Stimulated activated effector memory CD8-positive, alpha-beta T cell treated with anti-CD3 and anti-CD28 coated beads, Interleukin-12 subunit alpha, Interleukin-12 subunit beta, amount 100 ng/mL, for 72 hours (primary cell): ENCODE results near the gene TNK2.

Experiments used
- ATAC-seq: fragments of 150-1000 bp; cut with Tn5 transposase; 2 replicates; pipeline ENCODE4 v1.10.0; 2021
- DNase-seq, 2 donors: peaks; one replicate each; pipeline ENCODE4 v3.0.0; 2021 to 2022; ENCODE audit warnings: low spot score in 2 of 2
- H3K27ac Mint-ChIP-seq: one replicate; pipeline ENCODE4 v1.8.0; 2022; ENCODE audit warnings: mild to moderate bottlenecking, mixed read lengths
- H3K36me3 Mint-ChIP-seq: one replicate; pipeline ENCODE4 v1.8.0; 2022; ENCODE audit warnings: mild to moderate bottlenecking, mixed read lengths
- H3K4me1 Mint-ChIP-seq: one replicate; pipeline ENCODE4 v1.8.0; 2022; ENCODE audit warnings: mixed read lengths
- H3K4me3 Mint-ChIP-seq: one replicate; pipeline ENCODE4 v1.8.0; 2022; ENCODE audit warnings: mild to moderate bottlenecking, mixed read lengths
- H3K9me3 Mint-ChIP-seq: one replicate; pipeline ENCODE4 v1.8.0; 2022; ENCODE audit warnings: mixed read lengths

The TNK2 gene

GRCh38 chr3:195897081-195897852 is 11.1 kb downstream of the TNK2 start:
- ATAC-seq (no peak), DNase-seq (no peak)
- Mint-ChIP-seq H3K4me3 (peak overlapping the region; percentile 84), H3K4me1 (peaks cover 71% of the 10 kb centered on the region), H3K9me3 (no peaks in the 10 kb centered on the region), H3K27ac (peak overlapping the region; percentile 93), H3K36me3 (peaks cover 57% of the 10 kb centered on the region)

- ATAC-seq, result peak; percentile 19
- Mint-ChIP-seq H3K27ac (peak overlapping the region; percentile 93), H3K36me3 (peaks cover 57% of the 10 kb centered on the region), H3K9me3 (no peaks in the 10 kb centered on the region), H3K4me3 (peak overlapping the region; percentile 84), H3K4me1 (peaks cover 64% of the 10 kb centered on the region)
- DNase-seq, result no peak
Measured at GRCh38 chr3:195896361-195897080, 11.8 kb downstream of the TNK2 start.

- Mint-ChIP-seq H3K36me3 (peaks cover 53% of the 10 kb centered on the region), H3K27ac (peak overlapping the region; percentile 93), H3K4me1 (peaks cover 58% of the 10 kb centered on the region), H3K9me3 (no peaks in the 10 kb centered on the region), H3K4me3 (peak overlapping the region; percentile 84)
- ATAC-seq, result peak; percentile 74
- peak; percentile 63 to 87 for DNase-seq
Measured at GRCh38 chr3:195895861-195896360, 12.4 kb downstream of the TNK2 start.

- Mint-ChIP-seq H3K27ac (peak overlapping the region; percentile 93), H3K4me1 (peaks cover 52% of the 10 kb centered on the region), H3K36me3 (peaks cover 56% of the 10 kb centered on the region), H3K9me3 (no peaks in the 10 kb centered on the region), H3K4me3 (peak overlapping the region; percentile 84)
- DNase-seq, result peak; percentile 48 to 87
- ATAC-seq, result peak; percentile 85
Measured at GRCh38 chr3:195895078-195895860, 13.1 kb downstream of the TNK2 start.

GRCh38 chr3:195893916-195894465 is 14.4 kb downstream of the TNK2 start:
- Mint-ChIP-seq H3K4me1 (peaks cover 51% of the 10 kb centered on the region), H3K27ac (peak overlapping the region; percentile 93)
- no peak for ATAC-seq

GRCh38 chr3:195893516-195893915 is 14.8 kb downstream of the TNK2 start:
- DNase-seq (no peak), ATAC-seq (no peak)
- Mint-ChIP-seq H3K36me3 (peaks cover 49% of the 10 kb centered on the region), H3K4me1 (peaks cover 50% of the 10 kb centered on the region), H3K9me3 (no peaks in the 10 kb centered on the region), H3K27ac (peak overlapping the region; percentile 93), H3K4me3 (peak overlapping the region; percentile 84)

More at GRCh38 chr3:195893916-195894465, 14.4 kb downstream of the TNK2 start:
- H3K9me3 Mint-ChIP-seq, result no peaks in the 10 kb centered on the region
- no peak for DNase-seq
- H3K36me3 Mint-ChIP-seq, result peaks cover 51% of the 10 kb centered on the region
- H3K4me3 Mint-ChIP-seq, result peak overlapping the region; percentile 84

- DNase-seq (no peak), ATAC-seq (no peak)
- no peak overlapping the region for H3K4me3 Mint-ChIP-seq
- peak overlapping the region; percentile 93 for H3K27ac Mint-ChIP-seq
- peaks cover 45% of the 10 kb centered on the region for H3K4me1 Mint-ChIP-seq
- peaks cover 44% of the 10 kb centered on the region for H3K36me3 Mint-ChIP-seq
- no peaks in the 10 kb centered on the region for H3K9me3 Mint-ChIP-seq
Measured at GRCh38 chr3:195893044-195893395, 15.3 kb downstream of the TNK2 start.

GRCh38 chr3:195892105-195893043 is 16.0 kb downstream of the TNK2 start:
- Mint-ChIP-seq H3K4me3 (no peak overlapping the region), H3K4me1 (peaks cover 38% of the 10 kb centered on the region)
- no peak for DNase-seq

GRCh38 chr3:195891431-195892104 is 16.8 kb downstream of the TNK2 start:
- ATAC-seq (no peak), DNase-seq (no peak)
- Mint-ChIP-seq H3K9me3 (no peaks in the 10 kb centered on the region), H3K36me3 (peaks cover 46% of the 10 kb centered on the region), H3K4me1 (peaks cover 31% of the 10 kb centered on the region), H3K27ac (peak overlapping the region; percentile 37), H3K4me3 (no peak overlapping the region)

More at GRCh38 chr3:195892105-195893043, 16.0 kb downstream of the TNK2 start:
- no peak for ATAC-seq
- peak overlapping the region; percentile 37 for H3K27ac Mint-ChIP-seq
- H3K36me3 Mint-ChIP-seq, result peaks cover 44% of the 10 kb centered on the region
- no peaks in the 10 kb centered on the region for H3K9me3 Mint-ChIP-seq

- peak overlapping the region; percentile 76 for H3K27ac Mint-ChIP-seq
- H3K4me3 Mint-ChIP-seq, result no peak overlapping the region
- ATAC-seq (no peak), DNase-seq (no peak)
- peaks cover 48% of the 10 kb centered on the region for H3K36me3 Mint-ChIP-seq
- peaks cover 31% of the 10 kb centered on the region for H3K4me1 Mint-ChIP-seq
- no peaks in the 10 kb centered on the region for H3K9me3 Mint-ChIP-seq
Measured at GRCh38 chr3:195889870-195890295, 18.5 kb downstream of the TNK2 start.

GRCh38 chr3:195888981-195889869 is 19.1 kb downstream of the TNK2 start:
- ATAC-seq (no peak), DNase-seq (no peak)
- H3K4me1 Mint-ChIP-seq, result peaks cover 24% of the 10 kb centered on the region
- H3K4me3 Mint-ChIP-seq, result no peak overlapping the region
- no peaks in the 10 kb centered on the region for H3K9me3 Mint-ChIP-seq
- peak overlapping the region; percentile 76 for H3K27ac Mint-ChIP-seq
- peaks cover 48% of the 10 kb centered on the region for H3K36me3 Mint-ChIP-seq

- DNase-seq (no peak), ATAC-seq (no peak)
- Mint-ChIP-seq H3K27ac (peak overlapping the region; percentile 76), H3K4me1 (peaks cover 17% of the 10 kb centered on the region), H3K9me3 (no peaks in the 10 kb centered on the region), H3K36me3 (peaks cover 51% of the 10 kb centered on the region), H3K4me3 (no peak overlapping the region)
Measured at GRCh38 chr3:195888311-195888761, 20.0 kb downstream of the TNK2 start.

GRCh38 chr3:195887670-195888069 is 20.7 kb downstream of the TNK2 start:
- ATAC-seq (no peak), DNase-seq (no peak)
- peaks cover 17% of the 10 kb centered on the region for H3K4me1 Mint-ChIP-seq
- no peak overlapping the region for H3K27ac Mint-ChIP-seq
- no peak overlapping the region for H3K4me3 Mint-ChIP-seq
- H3K9me3 Mint-ChIP-seq, result no peaks in the 10 kb centered on the region
- H3K36me3 Mint-ChIP-seq, result peaks cover 52% of the 10 kb centered on the region
